ENCODE measurements around the gene CD47.

CD47 gene

DNA sequence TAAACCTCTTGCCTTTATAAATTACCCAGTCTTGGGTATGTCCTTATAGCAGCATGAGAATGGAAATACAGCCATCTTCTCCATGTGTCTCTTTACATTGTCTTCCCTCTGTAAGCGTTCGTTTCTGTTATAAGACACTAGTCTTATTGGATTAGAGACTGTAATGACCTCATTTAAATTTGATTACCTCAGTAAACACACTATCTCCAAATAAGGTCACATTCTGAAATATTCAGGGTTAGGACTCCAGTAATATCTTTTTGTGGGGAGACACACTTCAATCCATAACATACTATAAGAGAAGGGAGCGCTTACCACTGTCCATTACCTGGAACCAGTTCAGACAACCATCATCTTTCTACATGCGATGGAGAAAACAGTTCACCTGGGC is 34.3 kb upstream of the CD47 start:
- TF ChIP-seq, protein P1, sequence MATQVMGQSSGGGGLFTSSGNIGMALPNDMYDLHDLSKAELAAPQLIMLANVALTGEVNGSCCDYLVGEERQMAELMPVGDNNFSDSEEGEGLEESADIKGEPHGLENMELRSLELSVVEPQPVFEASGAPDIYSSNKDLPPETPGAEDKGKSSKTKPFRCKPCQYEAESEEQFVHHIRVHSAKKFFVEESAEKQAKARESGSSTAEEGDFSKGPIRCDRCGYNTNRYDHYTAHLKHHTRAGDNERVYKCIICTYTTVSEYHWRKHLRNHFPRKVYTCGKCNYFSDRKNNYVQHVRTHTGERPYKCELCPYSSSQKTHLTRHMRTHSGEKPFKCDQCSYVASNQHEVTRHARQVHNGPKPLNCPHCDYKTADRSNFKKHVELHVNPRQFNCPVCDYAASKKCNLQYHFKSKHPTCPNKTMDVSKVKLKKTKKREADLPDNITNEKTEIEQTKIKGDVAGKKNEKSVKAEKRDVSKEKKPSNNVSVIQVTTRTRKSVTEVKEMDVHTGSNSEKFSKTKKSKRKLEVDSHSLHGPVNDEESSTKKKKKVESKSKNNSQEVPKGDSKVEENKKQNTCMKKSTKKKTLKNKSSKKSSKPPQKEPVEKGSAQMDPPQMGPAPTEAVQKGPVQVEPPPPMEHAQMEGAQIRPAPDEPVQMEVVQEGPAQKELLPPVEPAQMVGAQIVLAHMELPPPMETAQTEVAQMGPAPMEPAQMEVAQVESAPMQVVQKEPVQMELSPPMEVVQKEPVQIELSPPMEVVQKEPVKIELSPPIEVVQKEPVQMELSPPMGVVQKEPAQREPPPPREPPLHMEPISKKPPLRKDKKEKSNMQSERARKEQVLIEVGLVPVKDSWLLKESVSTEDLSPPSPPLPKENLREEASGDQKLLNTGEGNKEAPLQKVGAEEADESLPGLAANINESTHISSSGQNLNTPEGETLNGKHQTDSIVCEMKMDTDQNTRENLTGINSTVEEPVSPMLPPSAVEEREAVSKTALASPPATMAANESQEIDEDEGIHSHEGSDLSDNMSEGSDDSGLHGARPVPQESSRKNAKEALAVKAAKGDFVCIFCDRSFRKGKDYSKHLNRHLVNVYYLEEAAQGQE (IDR thresholded peaks at IDR 0.05; ENCODE audit: insufficient read depth in 1 of 2, low read depth in 2 of 2, low read length in 2 of 2): no peak
- TF ChIP-seq SIN3A (IDR thresholded peaks at IDR 0.05; ENCODE audit: borderline replicate concordance, insufficient read depth, low read length): no peak
- TF ChIP-seq FOXP2 (optimal IDR thresholded peaks at IDR 0.05; ENCODE audit: borderline replicate concordance, extremely low read depth, extremely low read length, insufficient read depth): no peak
- TF ChIP-seq TAF1 (IDR thresholded peaks at IDR 0.05; ENCODE audit: borderline replicate concordance, insufficient read depth, low read length): no peak
- TF ChIP-seq POLR2AphosphoS5 (IDR thresholded peaks at IDR 0.05; ENCODE audit: low read depth, low read length): no peak

DNA sequence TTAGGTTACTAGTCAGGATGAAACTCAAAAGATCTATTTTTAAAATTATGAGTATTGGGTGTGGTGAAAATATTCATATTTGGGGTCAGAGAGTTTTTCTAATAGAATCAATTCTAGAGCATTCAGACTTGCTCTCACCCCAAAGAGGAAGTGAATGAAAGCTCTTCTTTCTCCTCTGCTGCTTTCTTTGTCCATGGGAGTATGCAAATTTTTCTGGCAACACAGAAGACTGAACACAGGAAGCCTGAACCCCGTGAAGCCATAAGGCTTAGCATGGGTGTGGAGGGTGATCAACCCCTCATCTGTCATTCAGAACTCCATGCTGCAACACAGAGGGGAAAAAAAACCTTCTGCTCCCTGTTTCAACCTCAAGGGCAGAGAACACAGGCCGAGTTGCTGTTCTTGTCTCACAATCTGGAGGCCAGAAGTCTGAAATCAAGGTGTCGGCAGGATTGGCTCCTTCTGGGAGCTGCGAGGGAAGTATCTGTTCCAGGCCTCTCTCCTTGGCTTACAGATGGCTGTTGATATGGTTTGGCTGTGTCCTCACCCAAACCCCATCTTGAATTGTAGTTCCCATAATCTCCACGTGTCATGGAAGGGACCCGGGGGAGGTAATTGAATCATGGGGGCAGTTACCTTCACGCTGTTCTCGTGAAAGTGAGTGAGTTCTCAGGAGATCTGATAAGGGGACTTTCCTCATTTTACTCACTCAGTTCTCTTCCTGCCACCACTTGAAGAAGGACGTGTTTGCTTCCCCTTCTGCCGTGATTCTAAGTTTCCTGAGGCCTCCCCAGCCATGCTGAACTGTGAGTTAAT is 33.7 kb upstream of the CD47 start:
- TF ChIP-seq SIN3A (IDR thresholded peaks at IDR 0.05; ENCODE audit: borderline replicate concordance, insufficient read depth, low read length) (no peak), FOXP2 (optimal IDR thresholded peaks at IDR 0.05; ENCODE audit: borderline replicate concordance, extremely low read depth, extremely low read length, insufficient read depth) (no peak), POLR2AphosphoS5 (IDR thresholded peaks at IDR 0.05; ENCODE audit: low read depth, low read length) (no peak), TAF1 (IDR thresholded peaks at IDR 0.05; ENCODE audit: borderline replicate concordance, insufficient read depth, low read length) (no peak)
- TF ChIP-seq, protein P1 (IDR thresholded peaks at IDR 0.05; ENCODE audit: insufficient read depth in 1 of 2, low read depth in 2 of 2, low read length in 2 of 2): no peak

DNA sequence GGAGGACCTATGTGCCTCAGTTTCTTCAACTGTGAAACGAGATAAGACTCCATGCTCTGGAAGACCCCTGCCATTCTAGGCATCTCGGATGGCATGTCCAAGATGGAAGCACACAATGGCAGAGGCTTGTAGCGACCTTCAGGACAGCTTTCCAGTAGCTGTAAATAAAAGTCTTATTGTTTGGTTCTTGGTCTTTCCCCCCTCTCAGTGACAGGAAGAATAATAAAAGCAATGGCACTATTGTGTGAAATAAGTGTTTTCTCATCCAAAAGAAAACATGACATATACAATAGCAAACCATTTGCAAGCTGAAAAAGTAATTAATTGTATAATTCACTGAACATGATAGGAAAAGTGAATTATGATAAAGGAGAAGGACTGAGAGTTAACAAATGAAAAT is 32.5 kb upstream of the CD47 start:
- TF ChIP-seq TAF1 (IDR thresholded peaks at IDR 0.05; ENCODE audit: borderline replicate concordance, insufficient read depth, low read length): no peak
- no peak for TF ChIP-seq FOXP2 (optimal IDR thresholded peaks at IDR 0.05; ENCODE audit: borderline replicate concordance, extremely low read depth, extremely low read length, insufficient read depth)
- no peak for TF ChIP-seq SIN3A (IDR thresholded peaks at IDR 0.05; ENCODE audit: borderline replicate concordance, insufficient read depth, low read length)
- TF ChIP-seq, protein P1 (IDR thresholded peaks at IDR 0.05; ENCODE audit: insufficient read depth in 1 of 2, low read depth in 2 of 2, low read length in 2 of 2): no peak
- no peak for TF ChIP-seq POLR2AphosphoS5 (IDR thresholded peaks at IDR 0.05; ENCODE audit: low read depth, low read length)

DNA sequence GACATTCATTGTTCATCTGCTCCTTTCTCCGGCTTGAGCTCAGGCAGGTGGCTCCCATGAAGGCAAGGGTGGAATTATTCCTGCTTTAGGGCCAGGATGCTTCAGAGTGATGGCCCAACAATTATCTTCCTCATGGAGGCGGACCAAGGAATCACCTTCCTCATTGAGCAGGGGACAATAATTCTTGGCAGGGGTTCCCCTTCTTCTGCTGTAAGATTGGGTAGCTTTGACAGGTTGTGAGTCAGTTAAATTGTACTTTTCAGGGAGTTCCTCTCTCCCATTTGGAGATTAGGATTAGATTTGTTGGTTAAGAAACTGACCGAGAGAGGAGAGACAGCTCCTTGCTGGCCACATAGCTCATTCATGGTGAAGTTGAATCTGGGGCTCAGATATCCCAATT is 31.4 kb upstream of the CD47 start:
- TF ChIP-seq SIN3A (IDR thresholded peaks at IDR 0.05; ENCODE audit: borderline replicate concordance, insufficient read depth, low read length): no peak
- no peak for TF ChIP-seq TAF1 (IDR thresholded peaks at IDR 0.05; ENCODE audit: borderline replicate concordance, insufficient read depth, low read length)
- TF ChIP-seq POLR2AphosphoS5 (IDR thresholded peaks at IDR 0.05; ENCODE audit: low read depth, low read length): no peak
- TF ChIP-seq, protein P1 (IDR thresholded peaks at IDR 0.05; ENCODE audit: insufficient read depth in 1 of 2, low read depth in 2 of 2, low read length in 2 of 2): no peak
- no peak for TF ChIP-seq FOXP2 (optimal IDR thresholded peaks at IDR 0.05; ENCODE audit: borderline replicate concordance, extremely low read depth, extremely low read length, insufficient read depth)
